HL-60 (cell line): ENCODE results near the gene CLSTN2.

Experiments used
- DNase-seq, 2 experiments: peaks; one replicate each; pipeline ENCODE4 v3.0.0-alpha.2; 2010 to 2020; ENCODE audit warnings: low read depth in 1 of 2, low spot score in 1 of 2
- H3K27ac ChIP-seq: fragments of 250-450 bp; sonication (Bioruptor Pico); replicated peaks from 2 replicates; pipeline ENCODE4 v1.5.1; 2020; ENCODE audit warnings: mild to moderate bottlenecking, moderate library complexity
- H3K27me3 ChIP-seq: fragments of 250-450 bp; sonication (Bioruptor Pico); 2 replicates; pipeline ENCODE4 v1.5.1; 2021; ENCODE audit warnings: mild to moderate bottlenecking, moderate library complexity; ENCODE audit not compliant: insufficient read depth, poor library complexity, severe bottlenecking
- H3K4me3 ChIP-seq: replicated peaks from 2 replicates; pipeline ENCODE4 v1.5.1; 2011; ENCODE audit warnings: mild to moderate bottlenecking, control low read depth, low read length; ENCODE audit not compliant: insufficient read depth
- GABPA ChIP-seq: IDR thresholded peaks from 2 replicates; pipeline ENCODE4 v1.6.1; 2012; ENCODE audit warnings: low read depth
- POLR2AphosphoS5 ChIP-seq: IDR thresholded peaks from 2 replicates; pipeline ENCODE4 v1.6.1; 2012; ENCODE audit warnings: low read depth
- SPI1 ChIP-seq: IDR thresholded peaks from 2 replicates; pipeline ENCODE4 v1.6.1; 2012; ENCODE audit warnings: low read depth, mild to moderate bottlenecking, borderline replicate concordance
- TF ChIP-seq, protein P1 (sequence below): IDR thresholded peaks from one replicate; pipeline ENCODE4 v1.5.1; 2011; ENCODE audit warnings: low read length, control low read depth, inconsistent platforms; ENCODE audit not compliant: insufficient read depth
- TF ChIP-seq, protein P2 (sequence below): IDR thresholded peaks from 2 replicates; pipeline ENCODE4 v1.6.1; 2012; ENCODE audit warnings: low read depth; ENCODE audit not compliant: insufficient replicate concordance

CLSTN2 gene

GRCh38 chr3:139982404-139982803 lies 47.4 kb downstream of the CLSTN2 start:
- H3K27me3 ChIP-seq = no peaks in the 10 kb centered on the region
- no peak overlapping the region for H3K27ac ChIP-seq
- no peak for DNase-seq
- no peak overlapping the region for H3K4me3 ChIP-seq
- TF ChIP-seq, protein P1, sequence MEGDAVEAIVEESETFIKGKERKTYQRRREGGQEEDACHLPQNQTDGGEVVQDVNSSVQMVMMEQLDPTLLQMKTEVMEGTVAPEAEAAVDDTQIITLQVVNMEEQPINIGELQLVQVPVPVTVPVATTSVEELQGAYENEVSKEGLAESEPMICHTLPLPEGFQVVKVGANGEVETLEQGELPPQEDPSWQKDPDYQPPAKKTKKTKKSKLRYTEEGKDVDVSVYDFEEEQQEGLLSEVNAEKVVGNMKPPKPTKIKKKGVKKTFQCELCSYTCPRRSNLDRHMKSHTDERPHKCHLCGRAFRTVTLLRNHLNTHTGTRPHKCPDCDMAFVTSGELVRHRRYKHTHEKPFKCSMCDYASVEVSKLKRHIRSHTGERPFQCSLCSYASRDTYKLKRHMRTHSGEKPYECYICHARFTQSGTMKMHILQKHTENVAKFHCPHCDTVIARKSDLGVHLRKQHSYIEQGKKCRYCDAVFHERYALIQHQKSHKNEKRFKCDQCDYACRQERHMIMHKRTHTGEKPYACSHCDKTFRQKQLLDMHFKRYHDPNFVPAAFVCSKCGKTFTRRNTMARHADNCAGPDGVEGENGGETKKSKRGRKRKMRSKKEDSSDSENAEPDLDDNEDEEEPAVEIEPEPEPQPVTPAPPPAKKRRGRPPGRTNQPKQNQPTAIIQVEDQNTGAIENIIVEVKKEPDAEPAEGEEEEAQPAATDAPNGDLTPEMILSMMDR = no peak
- TF ChIP-seq GABPA (no peak), POLR2AphosphoS5 (no peak), SPI1 (no peak)
- TF ChIP-seq, protein P2, sequence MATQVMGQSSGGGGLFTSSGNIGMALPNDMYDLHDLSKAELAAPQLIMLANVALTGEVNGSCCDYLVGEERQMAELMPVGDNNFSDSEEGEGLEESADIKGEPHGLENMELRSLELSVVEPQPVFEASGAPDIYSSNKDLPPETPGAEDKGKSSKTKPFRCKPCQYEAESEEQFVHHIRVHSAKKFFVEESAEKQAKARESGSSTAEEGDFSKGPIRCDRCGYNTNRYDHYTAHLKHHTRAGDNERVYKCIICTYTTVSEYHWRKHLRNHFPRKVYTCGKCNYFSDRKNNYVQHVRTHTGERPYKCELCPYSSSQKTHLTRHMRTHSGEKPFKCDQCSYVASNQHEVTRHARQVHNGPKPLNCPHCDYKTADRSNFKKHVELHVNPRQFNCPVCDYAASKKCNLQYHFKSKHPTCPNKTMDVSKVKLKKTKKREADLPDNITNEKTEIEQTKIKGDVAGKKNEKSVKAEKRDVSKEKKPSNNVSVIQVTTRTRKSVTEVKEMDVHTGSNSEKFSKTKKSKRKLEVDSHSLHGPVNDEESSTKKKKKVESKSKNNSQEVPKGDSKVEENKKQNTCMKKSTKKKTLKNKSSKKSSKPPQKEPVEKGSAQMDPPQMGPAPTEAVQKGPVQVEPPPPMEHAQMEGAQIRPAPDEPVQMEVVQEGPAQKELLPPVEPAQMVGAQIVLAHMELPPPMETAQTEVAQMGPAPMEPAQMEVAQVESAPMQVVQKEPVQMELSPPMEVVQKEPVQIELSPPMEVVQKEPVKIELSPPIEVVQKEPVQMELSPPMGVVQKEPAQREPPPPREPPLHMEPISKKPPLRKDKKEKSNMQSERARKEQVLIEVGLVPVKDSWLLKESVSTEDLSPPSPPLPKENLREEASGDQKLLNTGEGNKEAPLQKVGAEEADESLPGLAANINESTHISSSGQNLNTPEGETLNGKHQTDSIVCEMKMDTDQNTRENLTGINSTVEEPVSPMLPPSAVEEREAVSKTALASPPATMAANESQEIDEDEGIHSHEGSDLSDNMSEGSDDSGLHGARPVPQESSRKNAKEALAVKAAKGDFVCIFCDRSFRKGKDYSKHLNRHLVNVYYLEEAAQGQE = no peak

DNA sequence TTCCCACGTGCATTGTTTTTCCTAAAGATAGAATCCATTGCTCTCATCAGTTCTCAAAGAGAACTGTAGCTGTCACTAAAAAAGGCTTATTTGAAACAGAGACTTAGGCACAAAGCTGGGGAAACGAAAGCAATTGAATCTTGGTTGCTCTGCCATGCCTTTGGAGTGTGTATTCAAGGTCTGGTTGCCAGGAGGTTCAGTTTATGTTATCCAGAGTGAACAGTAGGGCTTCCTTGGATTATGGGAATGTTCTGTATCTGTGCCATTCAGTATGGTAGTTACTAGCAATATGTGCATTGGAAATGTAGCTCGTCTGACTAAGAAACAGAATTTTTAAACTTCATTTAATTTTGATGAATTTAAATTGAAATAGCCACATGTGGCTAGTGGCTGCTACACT lies 50.6 kb downstream of the CLSTN2 start:
- TF ChIP-seq, protein P1 = no peak
- TF ChIP-seq GABPA = no peak
- TF ChIP-seq SPI1 = no peak
- TF ChIP-seq POLR2AphosphoS5 = no peak
- TF ChIP-seq, protein P2 = no peak
- DNase-seq = no peak
- Histone ChIP-seq H3K27me3 (no peaks in the 10 kb centered on the region), H3K4me3 (no peak overlapping the region), H3K27ac (no peak overlapping the region)

DNA sequence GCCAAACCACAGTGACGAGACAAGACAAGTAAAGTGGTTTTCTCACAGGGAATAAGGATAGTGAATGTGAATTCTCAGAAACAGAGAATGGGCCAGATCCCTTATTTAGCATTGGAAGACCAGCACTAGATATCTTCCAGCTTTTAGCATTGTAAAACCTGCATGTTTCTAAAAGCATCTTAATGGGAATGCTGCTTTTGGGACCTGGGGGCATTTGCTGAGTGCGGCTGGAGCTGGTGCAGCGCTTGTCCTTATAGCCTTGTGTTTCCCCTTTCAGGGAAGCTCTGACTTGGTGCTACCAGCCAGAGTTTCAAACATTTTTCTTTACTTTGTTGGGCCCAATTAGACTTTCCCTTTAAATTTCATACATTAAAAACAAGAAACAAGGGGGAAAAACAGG lies 52.9 kb downstream of the CLSTN2 start:
- Histone ChIP-seq H3K27me3 (no peaks in the 10 kb centered on the region), H3K27ac (no peak overlapping the region), H3K4me3 (no peak overlapping the region)
- no peak for DNase-seq
- TF ChIP-seq SPI1 = no peak
- TF ChIP-seq, protein P2 = no peak
